ENCODE measurements around the gene CUL5.
A peak's percentile ranks its signal among the peaks of the same experiment; 100 is the strongest.

CUL5 gene

DNA sequence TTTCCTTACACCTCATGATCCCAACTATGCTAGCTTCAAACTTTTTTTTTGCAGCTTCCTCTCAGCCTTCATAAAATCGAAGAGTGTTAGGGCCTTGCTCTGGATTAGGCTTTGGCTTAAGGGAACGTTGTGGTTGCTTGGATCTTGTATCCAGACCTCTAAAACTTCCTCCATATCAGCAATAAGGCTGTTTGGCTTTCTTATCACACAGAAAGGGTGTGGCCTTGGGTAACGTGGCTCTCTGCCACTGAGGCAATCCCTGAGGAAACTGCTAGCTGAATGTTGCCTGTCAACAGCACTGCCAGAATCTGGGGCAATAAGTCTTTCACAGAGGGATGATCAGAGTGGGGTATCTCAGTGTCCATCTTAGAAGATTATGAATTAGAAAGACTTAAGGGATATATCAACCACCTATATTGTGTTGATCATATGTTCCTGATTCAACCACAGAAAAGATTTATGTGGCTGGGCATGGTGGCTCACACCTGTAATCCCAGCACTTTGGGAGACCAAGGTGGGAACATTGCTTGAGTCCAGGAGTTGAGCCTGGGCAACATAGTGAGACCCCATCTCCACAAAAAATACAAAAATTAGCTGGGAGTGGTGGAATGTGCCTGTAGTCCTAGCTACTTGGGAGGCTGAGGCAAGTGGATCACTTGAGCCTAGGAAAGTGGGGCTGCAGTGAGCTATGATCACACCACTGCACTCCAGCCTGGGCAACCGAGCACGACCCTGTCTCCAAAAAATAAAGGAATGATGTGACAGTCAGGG lies 12.5 kb upstream of the CUL5 start:
- FAIRE-seq = no peak
- no peak for DNase-seq (ENCODE audit: insufficient read length, low spot score)
- TF ChIP-seq POU2F2 (IDR thresholded peaks at IDR 0.05; ENCODE audit: low read depth, low read length) (no peak), POLR2AphosphoS5 (IDR thresholded peaks at IDR 0.05; ENCODE audit: low read depth, low read length) (no peak), TAF1 (IDR thresholded peaks at IDR 0.05; ENCODE audit: low read depth, low read length) (no peak), PAX5 (IDR thresholded peaks at IDR 0.05; ENCODE audit: insufficient read depth, low read length, severe bottlenecking) (no peak), POLR2A (IDR thresholded peaks at IDR 0.05; ENCODE audit: low read depth, low read length) (no peak)

GRCh38 chr11:107998761-107999160 lies 9.9 kb upstream of the CUL5 start:
- FAIRE-seq (no peak), DNase-seq (ENCODE audit: insufficient read length, low spot score) (no peak)
- TF ChIP-seq POLR2AphosphoS5 (IDR thresholded peaks at IDR 0.05; ENCODE audit: low read depth, low read length) (no peak), PAX5 (IDR thresholded peaks at IDR 0.05; ENCODE audit: insufficient read depth, low read length, severe bottlenecking) (no peak), POU2F2 (IDR thresholded peaks at IDR 0.05; ENCODE audit: low read depth, low read length) (no peak), POLR2A (IDR thresholded peaks at IDR 0.05; ENCODE audit: low read depth, low read length) (no peak), TAF1 (IDR thresholded peaks at IDR 0.05; ENCODE audit: low read depth, low read length) (no peak), SPI1 (IDR thresholded peaks at IDR 0.05; ENCODE audit: low read depth, low read length) (no peak)

GRCh38 chr11:107999759-108000455 lies 8.8 kb upstream of the CUL5 start:
- peak; percentile 47 for DNase-seq (ENCODE audit: insufficient read length, low spot score)
- peak; percentile 79 for FAIRE-seq
- TF ChIP-seq POU2F2 (IDR thresholded peaks at IDR 0.05; ENCODE audit: low read depth, low read length) (no peak), POLR2AphosphoS5 (IDR thresholded peaks at IDR 0.05; ENCODE audit: low read depth, low read length) (no peak), PAX5 (IDR thresholded peaks at IDR 0.05; ENCODE audit: insufficient read depth, low read length, severe bottlenecking) (no peak), POLR2A (IDR thresholded peaks at IDR 0.05; ENCODE audit: low read depth, low read length) (no peak), TAF1 (IDR thresholded peaks at IDR 0.05; ENCODE audit: low read depth, low read length) (no peak), SPI1 (IDR thresholded peaks at IDR 0.05; ENCODE audit: low read depth, low read length) (no peak)

- TF ChIP-seq POLR2A (IDR thresholded peaks at IDR 0.05; ENCODE audit: low read depth, low read length) (no peak), PAX5 (IDR thresholded peaks at IDR 0.05; ENCODE audit: insufficient read depth, low read length, severe bottlenecking) (no peak), POLR2AphosphoS5 (IDR thresholded peaks at IDR 0.05; ENCODE audit: low read depth, low read length) (no peak), SPI1 (IDR thresholded peaks at IDR 0.05; ENCODE audit: low read depth, low read length) (no peak), POU2F2 (IDR thresholded peaks at IDR 0.05; ENCODE audit: low read depth, low read length) (no peak), TAF1 (IDR thresholded peaks at IDR 0.05; ENCODE audit: low read depth, low read length) (no peak)
- FAIRE-seq = no peak
- DNase-seq (ENCODE audit: insufficient read length, low spot score) = no peak
Measured at GRCh38 chr11:108002476-108002875, 6.2 kb upstream of the CUL5 start.

- no peak for FAIRE-seq
- no peak for DNase-seq (ENCODE audit: insufficient read length, low spot score)
- TF ChIP-seq SPI1 (IDR thresholded peaks at IDR 0.05; ENCODE audit: low read depth, low read length) = no peak
- no peak for TF ChIP-seq POLR2AphosphoS5 (IDR thresholded peaks at IDR 0.05; ENCODE audit: low read depth, low read length)
- no peak for TF ChIP-seq POLR2A (IDR thresholded peaks at IDR 0.05; ENCODE audit: low read depth, low read length)
- no peak for TF ChIP-seq POU2F2 (IDR thresholded peaks at IDR 0.05; ENCODE audit: low read depth, low read length)
- TF ChIP-seq TAF1 (IDR thresholded peaks at IDR 0.05; ENCODE audit: low read depth, low read length) = no peak
- no peak for TF ChIP-seq PAX5 (IDR thresholded peaks at IDR 0.05; ENCODE audit: insufficient read depth, low read length, severe bottlenecking)
Measured at GRCh38 chr11:108003623-108004022, 5.1 kb upstream of the CUL5 start.

GRCh38 chr11:108007819-108008218 lies 879 bp upstream of the CUL5 start:
- DNase-seq (ENCODE audit: insufficient read length, low spot score) = no peak
- FAIRE-seq = no peak
- TF ChIP-seq POU2F2 (IDR thresholded peaks at IDR 0.05; ENCODE audit: low read depth, low read length) = no peak
- TF ChIP-seq POLR2A (IDR thresholded peaks at IDR 0.05; ENCODE audit: low read depth, low read length) = no peak
- no peak for TF ChIP-seq TAF1 (IDR thresholded peaks at IDR 0.05; ENCODE audit: low read depth, low read length)
- no peak for TF ChIP-seq SPI1 (IDR thresholded peaks at IDR 0.05; ENCODE audit: low read depth, low read length)
- TF ChIP-seq POLR2AphosphoS5 (IDR thresholded peaks at IDR 0.05; ENCODE audit: low read depth, low read length) = no peak
- no peak for TF ChIP-seq PAX5 (IDR thresholded peaks at IDR 0.05; ENCODE audit: insufficient read depth, low read length, severe bottlenecking)

DNA sequence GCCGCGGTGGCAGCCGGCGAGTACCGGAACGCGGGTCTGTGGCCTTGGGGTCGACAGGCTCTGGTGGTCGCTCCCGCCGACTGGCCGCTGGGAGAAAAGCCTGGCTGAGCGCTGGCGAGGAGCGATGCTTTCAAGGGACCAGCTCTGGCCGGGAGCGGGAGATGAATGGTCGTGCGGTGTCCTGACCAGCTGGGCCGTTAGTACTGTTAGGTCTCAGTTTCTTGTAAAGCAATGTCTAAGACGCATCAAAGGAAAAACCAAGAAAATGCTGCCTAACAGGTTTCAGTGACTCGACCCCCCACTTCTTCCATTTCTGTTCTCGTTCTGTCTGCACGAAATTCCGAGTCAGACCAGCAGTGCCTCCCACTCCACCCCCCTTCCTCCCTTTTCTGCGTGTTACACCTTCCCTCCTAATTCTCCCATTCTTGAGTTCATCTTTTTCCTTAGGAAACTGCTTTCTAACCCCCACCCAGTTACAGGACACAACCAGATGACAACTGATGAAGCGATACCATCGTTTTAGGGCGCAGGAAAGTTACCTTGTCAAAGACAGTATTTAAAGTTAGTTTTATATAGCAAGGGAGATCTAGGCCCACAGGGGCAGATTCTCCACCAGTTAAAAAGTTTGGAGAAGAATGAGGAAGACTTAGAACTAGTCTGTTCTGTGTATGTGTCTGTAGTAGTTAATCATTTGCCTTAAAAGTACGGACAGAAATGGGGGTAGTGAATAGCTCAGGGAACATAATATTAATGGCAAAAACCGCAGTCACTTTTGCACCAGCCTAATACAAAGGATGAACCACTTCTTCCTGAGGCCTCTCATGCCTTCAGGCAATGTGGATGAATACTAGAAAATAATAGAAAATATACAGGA lies 1.0 kb downstream of the CUL5 start:
- FAIRE-seq (peak; percentile 33), DNase-seq (ENCODE audit: insufficient read length, low spot score) (no peak)
- TF ChIP-seq POLR2AphosphoS5 (IDR thresholded peaks at IDR 0.05; ENCODE audit: low read depth, low read length) (no peak), TAF1 (IDR thresholded peaks at IDR 0.05; ENCODE audit: low read depth, low read length) (no peak), POLR2A (IDR thresholded peaks at IDR 0.05; ENCODE audit: low read depth, low read length) (no peak), PAX5 (IDR thresholded peaks at IDR 0.05; ENCODE audit: insufficient read depth, low read length, severe bottlenecking) (no peak), POU2F2 (IDR thresholded peaks at IDR 0.05; ENCODE audit: low read depth, low read length) (no peak), SPI1 (IDR thresholded peaks at IDR 0.05; ENCODE audit: low read depth, low read length) (no peak)

GRCh38 chr11:108012139-108012725 lies 3.5 kb downstream of the CUL5 start:
- no peak for TF ChIP-seq SPI1 (IDR thresholded peaks at IDR 0.05; ENCODE audit: low read depth, low read length)
- no peak for TF ChIP-seq TAF1 (IDR thresholded peaks at IDR 0.05; ENCODE audit: low read depth, low read length)
- no peak for TF ChIP-seq POU2F2 (IDR thresholded peaks at IDR 0.05; ENCODE audit: low read depth, low read length)
- TF ChIP-seq PAX5 (IDR thresholded peaks at IDR 0.05; ENCODE audit: insufficient read depth, low read length, severe bottlenecking) = no peak
- TF ChIP-seq POLR2A (IDR thresholded peaks at IDR 0.05; ENCODE audit: low read depth, low read length) = no peak
- TF ChIP-seq POLR2AphosphoS5 (IDR thresholded peaks at IDR 0.05; ENCODE audit: low read depth, low read length) = no peak
- FAIRE-seq (no peak), DNase-seq (ENCODE audit: insufficient read length, low spot score) (no peak)
